Endodermal cell (in vitro differentiated cells): Measurements from ENCODE around the gene ITGA5. TPM values are rescaled to one million over a fixed set of nuclear protein-coding genes. Genes with fewer than 3 reads are reported as not detected.

ENCODE experiments used
- DNase-seq: peaks from one replicate; pipeline ENCODE4 v3.0.0-alpha.2; 2017
- H3K27ac ChIP-seq: 2 replicates; pipeline ENCODE4 v1.5.1; 2013; ENCODE audit warnings: mild to moderate bottlenecking, low read depth, low read length, moderate library complexity
- H3K27me3 ChIP-seq: 2 replicates; pipeline ENCODE4 v1.6.1; 2013; ENCODE audit warnings: mild to moderate bottlenecking, low read length, moderate library complexity; ENCODE audit not compliant: insufficient read depth, control insufficient read depth, poor library complexity, severe bottlenecking
- H3K36me3 ChIP-seq: 2 replicates; pipeline ENCODE4 v1.7.0; 2013; ENCODE audit warnings: mild to moderate bottlenecking, low read length, moderate library complexity; ENCODE audit not compliant: control insufficient read depth, insufficient read depth
- H3K4me1 ChIP-seq: one replicate; pipeline ENCODE4 v1.7.0; 2013; ENCODE audit warnings: low read length; ENCODE audit not compliant: control insufficient read depth, insufficient read depth
- H3K4me3 ChIP-seq: 2 replicates; pipeline ENCODE4 v1.5.1; 2013; ENCODE audit warnings: mild to moderate bottlenecking, low read length, moderate library complexity
- H3K9ac ChIP-seq: 2 replicates; pipeline ENCODE4 v1.6.1; 2013; ENCODE audit warnings: mild to moderate bottlenecking, low read length, moderate library complexity; ENCODE audit not compliant: poor library complexity, severe bottlenecking; ENCODE audit errors: extremely low read depth
- H3K9me3 ChIP-seq: 2 replicates; pipeline ENCODE4 v1.6.1; 2013; ENCODE audit warnings: mild to moderate bottlenecking, low read length, moderate library complexity; ENCODE audit not compliant: control insufficient read depth
- H3K27ac Mint-ChIP-seq: 2 replicates; pipeline ENCODE4 v1.8.0; 2020; ENCODE audit warnings: mixed read lengths
- H3K27me3 Mint-ChIP-seq: 2 replicates; pipeline ENCODE4 v1.8.0; 2021; ENCODE audit warnings: mild to moderate bottlenecking, mixed read lengths; ENCODE audit not compliant: insufficient read depth
- H3K36me3 Mint-ChIP-seq: 2 replicates; pipeline ENCODE4 v1.8.0; 2020; ENCODE audit warnings: low read depth, mixed read lengths
- H3K4me1 Mint-ChIP-seq: 2 replicates; pipeline ENCODE4 v1.8.0; 2020; ENCODE audit warnings: mixed read lengths
- H3K4me3 Mint-ChIP-seq: 2 replicates; pipeline ENCODE4 v1.8.0; 2020; ENCODE audit warnings: mild to moderate bottlenecking, moderate library complexity, mixed read lengths
- H3K9me3 Mint-ChIP-seq: 2 replicates; pipeline ENCODE4 v1.8.0; 2020; ENCODE audit warnings: mild to moderate bottlenecking, mixed read lengths
- CTCF ChIP-seq: fragments of 200-600 bp; sonication (generic); conservative IDR thresholded peaks from 2 replicates; pipeline ENCODE4 v1.5.0; 2021; ENCODE audit warnings: antibody characterized with exemption, mild to moderate bottlenecking
- WGBS, 2 experiments: methylation state at CpG; one replicate each; pipeline versions ENCODE4 v1.1.5 to v1.1.7; 2013; ENCODE audit warnings: missing lambda C conversion rate in 2 of 2, mixed read lengths in 1 of 2; ENCODE audit not compliant: insufficient coverage in 1 of 2, insufficient read length in 1 of 2; 5-methylcytosine and 5-hydroxymethylcytosine counted together
- total RNA-seq, 2 donors: library from RNA; stranded (reverse); fragmentation: NEBNext Ultra II Directional in 1 of 2; extraction: Animal tissue kit (Norgen Biotek cat#: 25700) in 1 of 2; gene quantifications; 2 replicates in 1 of 2; 3 replicates in 1 of 2; pipeline ENCODE4 v1.2.1, GENCODE V29; 2021

ITGA5 gene
- total RNA-seq, 2 donors from 2014 or later: 189 to 243 TPM

- Histone ChIP-seq H3K4me1 (no peaks in the 10 kb centered on the region), H3K4me3 (no peak overlapping the region), H3K9me3 (no peaks in the 10 kb centered on the region), H3K9ac (peak overlapping the region; percentile 21), H3K36me3 (no peaks in the 10 kb centered on the region), H3K27ac (peak overlapping the region; percentile 90), H3K27me3 (peaks cover 17% of the 10 kb centered on the region)
- no peaks in the 10 kb centered on the region for H3K9me3 Mint-ChIP-seq
- peaks cover 16% of the 10 kb centered on the region for H3K36me3 Mint-ChIP-seq
- peak; percentile 85 for TF ChIP-seq CTCF
- H3K27ac Mint-ChIP-seq: peak overlapping the region; percentile 33
- peaks cover 10% of the 10 kb centered on the region for H3K4me1 Mint-ChIP-seq
- H3K27me3 Mint-ChIP-seq: peaks cover 60% of the 10 kb centered on the region
- WGBS, 2 experiments: 35 to 40% methylated on average over 24 to 40 of the region's 40 CpGs
- DNase-seq: peak; percentile 96
- H3K4me3 Mint-ChIP-seq: peak overlapping the region; percentile 45
Observed at GRCh38 chr12:54368709-54369596, 50.1 kb downstream of the ITGA5 start.

GRCh38 chr12:54368025-54368708 lies 50.9 kb downstream of the ITGA5 start:
- Histone ChIP-seq H3K27ac (peak overlapping the region; percentile 90), H3K9me3 (no peaks in the 10 kb centered on the region), H3K4me3 (no peak overlapping the region), H3K4me1 (no peaks in the 10 kb centered on the region), H3K27me3 (peaks cover 17% of the 10 kb centered on the region), H3K9ac (peak overlapping the region; percentile 21), H3K36me3 (no peaks in the 10 kb centered on the region)
- no peaks in the 10 kb centered on the region for H3K9me3 Mint-ChIP-seq
- no peak overlapping the region for H3K27ac Mint-ChIP-seq
- DNase-seq: no peak
- TF ChIP-seq CTCF: no peak
- H3K36me3 Mint-ChIP-seq: peaks cover 10% of the 10 kb centered on the region
- WGBS, 2 experiments: 10 to 40% methylated on average over 3 to 5 of the region's 5 CpGs
- H3K4me1 Mint-ChIP-seq: peaks cover 10% of the 10 kb centered on the region
- H3K27me3 Mint-ChIP-seq: peaks cover 64% of the 10 kb centered on the region
- no peak overlapping the region for H3K4me3 Mint-ChIP-seq

- WGBS, 2 experiments: 91 to 97% methylated on average over 3 to 4 of the region's 4 CpGs
- H3K27me3 ChIP-seq: peaks cover 12% of the 10 kb centered on the region
- DNase-seq: no peak
- peaks cover 3% of the 10 kb centered on the region for H3K4me1 ChIP-seq
- no peaks in the 10 kb centered on the region for H3K36me3 ChIP-seq
- H3K4me3 Mint-ChIP-seq: no peak within 1 kb of the TSS
- no peaks in the 10 kb centered on the region for H3K9me3 Mint-ChIP-seq
- TF ChIP-seq CTCF: no peak
- peaks cover 13% of the 10 kb centered on the region for H3K4me1 Mint-ChIP-seq
- H3K36me3 Mint-ChIP-seq: no peaks in the 10 kb centered on the region
- H3K4me3 ChIP-seq: no peak within 1 kb of the TSS
- no peak within 1 kb of the TSS for H3K27ac ChIP-seq
- H3K9ac ChIP-seq: no peak within 1 kb of the TSS
- no peaks in the 10 kb centered on the region for H3K9me3 ChIP-seq
- no peak within 1 kb of the TSS for H3K27ac Mint-ChIP-seq
- peaks cover 45% of the 10 kb centered on the region for H3K27me3 Mint-ChIP-seq
Observed at GRCh38 chr12:54364413-54364812, 54.7 kb downstream of the ITGA5 start, which contains the start of gene GPR84. Gene GPR84 (minus strand): TSS chr12:54364486. CDS start chr12:54363851, 635 bp downstream.
